Anterior cingulate cortex (tissue), 58 donors: Measurements from ENCODE around the gene METTL16.
"Not testable (repeated sequence)": the region's sequence is repeated elsewhere in the genome, so short reads cannot be mapped to it uniquely, and the experiment has no call there.

Source experiments
- DNase-seq, 58 donors: peaks; one replicate each; lab custom pipeline; 2025; lab: John Stamatoyannopoulos, UW

The METTL16 gene, protein sequence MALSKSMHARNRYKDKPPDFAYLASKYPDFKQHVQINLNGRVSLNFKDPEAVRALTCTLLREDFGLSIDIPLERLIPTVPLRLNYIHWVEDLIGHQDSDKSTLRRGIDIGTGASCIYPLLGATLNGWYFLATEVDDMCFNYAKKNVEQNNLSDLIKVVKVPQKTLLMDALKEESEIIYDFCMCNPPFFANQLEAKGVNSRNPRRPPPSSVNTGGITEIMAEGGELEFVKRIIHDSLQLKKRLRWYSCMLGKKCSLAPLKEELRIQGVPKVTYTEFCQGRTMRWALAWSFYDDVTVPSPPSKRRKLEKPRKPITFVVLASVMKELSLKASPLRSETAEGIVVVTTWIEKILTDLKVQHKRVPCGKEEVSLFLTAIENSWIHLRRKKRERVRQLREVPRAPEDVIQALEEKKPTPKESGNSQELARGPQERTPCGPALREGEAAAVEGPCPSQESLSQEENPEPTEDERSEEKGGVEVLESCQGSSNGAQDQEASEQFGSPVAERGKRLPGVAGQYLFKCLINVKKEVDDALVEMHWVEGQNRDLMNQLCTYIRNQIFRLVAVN

DNA sequence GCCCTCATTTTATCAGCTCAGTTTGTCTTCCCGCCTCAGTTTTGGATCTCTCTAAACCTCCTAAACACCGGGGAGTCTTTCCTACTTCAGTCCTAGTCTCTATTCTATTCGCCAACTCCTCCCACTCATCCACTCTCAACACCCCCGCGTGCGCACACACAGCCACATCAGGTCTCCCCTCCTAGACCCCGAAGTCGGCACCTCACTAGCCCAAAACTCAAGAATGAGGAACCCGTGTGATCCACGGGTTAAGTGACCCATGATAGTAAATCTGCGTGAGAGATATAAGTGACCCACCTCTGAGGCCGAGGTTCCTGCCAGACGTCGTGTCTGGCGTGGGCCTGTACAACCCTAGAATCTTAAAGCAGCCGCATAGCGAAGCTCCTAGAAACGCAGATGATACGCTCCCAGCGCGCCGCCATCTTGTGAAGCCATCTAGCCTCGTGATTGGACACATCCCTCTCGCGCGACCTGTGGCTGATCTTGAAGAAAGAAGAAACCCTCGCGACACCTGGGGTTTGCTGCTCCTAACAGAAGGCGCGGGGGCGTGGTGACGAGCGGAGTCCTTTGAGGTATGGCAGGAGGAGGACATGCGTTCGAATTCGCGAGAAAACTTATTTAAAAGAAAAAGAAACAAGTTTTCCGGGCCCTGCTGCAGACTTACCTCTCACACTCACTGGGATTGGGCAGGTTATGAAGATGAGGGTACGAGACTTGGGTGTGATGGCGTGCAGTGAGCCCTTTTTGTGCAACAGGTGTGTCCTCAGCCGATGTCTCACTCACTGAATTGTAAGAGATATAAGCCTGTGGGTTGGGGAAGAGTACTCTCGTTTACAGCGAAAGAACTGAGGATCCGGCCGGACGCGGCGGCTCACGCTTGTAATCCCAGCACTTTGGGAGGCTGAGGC lies at the start of gene METTL16:
METTL16 (minus strand) TSS at position 427 of the 908 bp plus-strand sequence. CDS start 9,557 bp downstream, outside the sequence.
- DNase-seq = peak; percentile 70 to 98 (median 91)

DNA sequence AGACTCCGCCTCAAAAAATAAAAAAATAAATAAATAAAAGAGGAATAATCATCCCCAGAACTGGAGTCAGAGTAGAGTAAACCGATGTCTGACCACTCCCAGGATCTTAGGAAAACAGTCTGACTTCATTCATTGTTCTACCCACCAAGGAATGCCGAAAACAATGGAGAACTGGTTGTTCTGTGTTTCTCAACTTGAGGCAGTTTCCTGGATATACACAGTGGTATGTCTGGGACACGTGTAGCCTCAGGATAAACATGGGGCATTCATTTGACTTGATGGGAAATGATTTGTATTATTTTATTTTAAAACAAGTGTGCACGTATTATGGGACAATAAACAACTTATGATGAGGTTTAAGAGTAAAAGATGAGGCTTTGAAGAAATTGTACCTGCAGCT lies 49.0 kb upstream of the METTL16 start:
- DNase-seq = no peak

DNA sequence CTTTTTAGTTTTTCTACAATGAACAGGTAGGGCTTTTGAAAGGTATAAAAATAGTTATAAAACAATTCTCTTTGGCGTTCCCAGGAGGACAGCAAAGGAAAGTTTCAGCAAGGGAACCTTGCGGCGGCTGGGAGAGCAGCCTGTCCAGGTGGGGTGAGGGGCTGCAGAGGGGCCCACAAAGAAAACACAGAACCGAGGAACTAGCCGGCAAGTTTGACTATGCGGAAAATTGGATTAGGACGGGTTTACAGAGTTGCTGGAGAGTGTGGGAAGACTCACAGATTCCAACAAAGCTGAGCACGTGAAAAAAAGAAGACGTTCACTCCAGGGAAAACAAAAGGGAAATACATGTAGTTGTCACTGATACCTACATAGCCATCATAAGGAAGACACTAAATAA lies 40.2 kb upstream of the METTL16 start:
- no peak for DNase-seq

DNA sequence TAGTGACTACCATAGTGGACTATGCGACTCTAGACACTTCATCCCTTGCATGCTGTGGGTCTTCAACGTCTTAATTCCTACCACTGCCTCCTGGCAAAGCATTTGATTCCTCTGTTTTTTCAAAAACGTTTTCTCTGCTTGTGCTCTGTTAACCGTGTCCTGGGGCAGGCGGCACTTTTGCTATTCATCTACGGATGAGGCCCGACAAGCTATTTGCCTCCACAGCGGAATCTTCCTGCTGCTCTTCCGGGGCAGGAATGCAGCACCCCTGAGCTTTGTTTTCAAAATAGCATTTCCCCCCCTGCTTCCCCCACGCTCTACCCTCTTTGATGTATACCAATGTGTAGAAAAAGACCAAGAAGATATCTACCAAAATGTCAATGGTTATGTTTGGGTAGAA lies 39.8 kb upstream of the METTL16 start:
- no peak for DNase-seq

DNA sequence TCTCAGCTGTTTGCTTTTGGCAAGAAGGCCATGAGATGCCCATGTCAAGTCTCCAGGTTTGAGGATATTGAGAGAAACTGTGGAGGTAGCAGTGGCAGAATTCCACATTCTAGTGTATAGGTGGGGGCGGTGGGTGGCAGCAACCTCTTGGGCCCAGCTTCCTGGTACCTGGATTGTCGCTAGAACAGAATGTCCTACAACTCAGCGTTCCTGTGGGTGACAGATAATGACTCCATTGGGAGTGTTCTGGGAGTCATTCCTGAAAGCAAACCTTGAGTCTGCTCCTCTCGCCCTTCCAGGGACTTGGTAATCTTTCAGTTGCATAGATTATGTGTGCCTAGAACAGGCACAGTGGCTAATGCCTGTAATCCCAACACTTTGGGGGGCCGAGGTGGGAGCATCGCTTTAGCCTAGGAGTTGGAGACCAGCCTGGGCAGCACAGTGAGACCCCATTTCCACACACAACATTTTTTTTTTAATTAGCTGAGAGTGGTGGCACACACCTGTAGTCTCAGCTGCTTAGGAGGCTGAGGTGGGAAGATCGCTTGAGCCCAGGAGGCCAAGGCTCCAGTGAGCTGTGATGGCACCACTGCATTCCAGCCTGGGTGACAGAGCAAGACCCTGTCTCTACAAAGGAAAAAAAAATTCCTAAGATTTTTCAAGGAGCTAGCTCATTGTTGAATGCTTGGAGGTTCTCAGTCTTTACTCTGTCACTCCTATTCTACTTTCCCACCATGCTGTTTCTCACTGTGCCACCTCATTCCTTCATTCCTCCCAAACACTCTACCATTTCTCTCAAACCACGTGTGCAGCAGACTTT lies 37.9 kb upstream of the METTL16 start:
- no peak for DNase-seq

DNA sequence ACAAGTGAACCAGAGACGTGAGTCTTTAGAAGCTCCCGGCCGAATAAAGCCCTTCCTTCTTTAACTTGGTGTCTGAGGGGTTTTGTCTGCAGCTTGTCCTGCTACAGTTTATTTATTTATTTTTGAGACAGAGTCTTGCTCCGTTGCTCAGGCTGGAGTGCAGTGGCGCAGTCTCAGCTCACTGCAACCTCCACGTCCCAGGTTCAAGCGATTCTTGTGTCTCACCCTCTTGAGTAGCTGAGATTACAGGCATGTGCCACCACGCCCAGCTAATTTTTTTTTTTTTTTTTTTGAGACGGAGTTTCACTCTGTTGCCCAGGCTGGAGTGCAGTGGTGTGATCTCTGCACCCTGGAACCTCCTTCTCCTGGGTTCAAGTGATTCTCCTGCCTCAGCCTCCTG lies 36.3 kb upstream of the METTL16 start:
- DNase-seq = not testable (repeated sequence)

DNA sequence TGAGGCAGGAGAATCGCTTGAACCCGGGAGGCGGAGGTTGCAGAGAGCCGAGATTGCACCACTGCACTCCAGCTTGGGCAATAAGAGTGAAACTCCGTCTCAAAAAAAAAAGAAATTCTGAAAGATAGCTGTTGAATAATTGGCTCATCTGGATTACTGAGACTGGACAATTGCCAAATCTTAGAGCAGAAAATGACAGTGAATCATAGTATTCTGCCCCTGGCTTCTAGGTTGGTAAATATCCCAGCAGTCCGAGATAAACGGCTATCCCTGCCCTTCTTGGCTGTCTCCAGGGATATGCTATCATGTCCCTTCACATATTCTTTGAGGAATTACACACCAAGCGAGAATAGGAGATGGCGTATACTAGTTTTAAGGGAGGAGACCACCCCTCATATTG lies 35.5 kb upstream of the METTL16 start:
- DNase-seq = peak in 1 of 58 donors; percentile 4

DNA sequence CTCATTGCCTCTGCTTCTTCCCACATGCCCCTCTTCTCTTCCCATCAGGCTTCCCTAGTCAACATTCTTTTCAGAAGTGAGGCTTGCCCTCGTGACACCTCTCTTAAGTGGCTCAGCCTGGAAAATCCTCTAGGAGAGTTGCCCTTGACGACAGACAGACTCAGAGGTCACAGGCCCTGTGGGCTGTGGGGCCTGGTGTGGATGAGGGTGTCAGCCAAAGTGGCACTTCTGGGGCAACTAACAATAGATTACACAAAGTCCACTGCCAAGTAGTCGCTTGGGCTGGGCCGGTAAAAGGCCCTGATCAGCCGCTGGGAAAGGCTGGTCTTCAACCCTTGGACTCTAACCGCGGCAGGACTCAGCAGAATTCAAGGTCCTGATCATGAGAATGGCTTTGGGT lies 33.7 kb upstream of the METTL16 start:
- DNase-seq = no peak

DNA sequence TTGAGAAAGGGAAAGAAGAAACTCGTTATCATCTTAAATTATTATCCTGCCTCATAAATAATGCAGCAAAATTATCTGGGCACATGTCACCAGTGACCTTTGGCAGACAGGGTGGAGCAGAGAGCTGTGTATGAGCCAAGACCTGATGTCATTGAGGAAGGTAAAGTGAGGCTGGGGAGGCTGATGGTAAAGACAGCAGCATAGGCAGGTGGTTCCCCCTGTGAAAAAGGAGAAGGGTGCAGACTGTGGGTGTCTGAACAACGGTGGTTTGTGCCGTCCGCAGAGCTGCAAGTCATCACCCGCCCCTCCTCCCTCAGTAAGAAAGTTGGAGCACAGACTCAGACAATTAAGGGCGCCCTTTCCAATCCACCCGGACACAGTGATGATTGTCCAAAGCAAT lies 30.8 kb upstream of the METTL16 start:
- peak in 17 of 58 donors; percentile 1 to 57 (median 14) for DNase-seq

DNA sequence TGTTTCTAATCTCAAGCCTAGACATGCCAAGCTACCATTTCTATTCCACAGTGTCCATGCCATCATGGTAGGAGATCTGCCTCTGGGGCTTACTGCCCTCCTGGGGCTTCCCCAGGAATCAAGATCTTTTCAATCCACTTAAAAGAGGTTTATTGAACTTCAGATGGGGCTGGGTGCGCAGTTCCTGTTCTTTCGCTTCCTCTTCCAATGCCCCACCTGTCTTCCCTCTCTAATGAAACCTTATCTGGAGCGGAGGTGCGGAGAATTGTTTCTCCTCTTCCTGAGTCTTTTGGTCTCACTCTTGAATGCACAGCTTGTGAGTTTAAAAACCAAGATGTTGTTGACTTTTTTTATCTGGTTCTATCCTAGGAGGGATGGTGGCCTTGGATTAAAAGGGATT lies 30.4 kb upstream of the METTL16 start:
- no peak for DNase-seq

DNA sequence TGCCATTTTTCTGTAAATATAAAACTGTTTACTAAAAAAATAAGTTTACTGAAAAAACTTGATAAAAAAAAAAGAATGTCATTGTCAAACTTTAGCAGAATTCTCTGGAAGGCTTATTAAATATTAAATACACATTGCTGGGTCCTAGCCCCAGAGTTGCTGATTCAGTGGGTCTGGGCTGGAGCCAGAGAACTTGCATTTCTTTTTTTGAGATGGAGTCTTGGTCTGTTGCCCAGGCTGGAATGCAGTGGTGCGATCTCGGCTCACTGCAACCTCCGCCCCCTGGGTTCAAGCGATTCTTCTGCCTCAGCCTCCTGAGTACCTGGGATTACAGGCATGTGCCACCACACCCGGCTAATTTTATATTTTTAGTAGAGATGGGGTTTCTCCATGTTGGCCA lies 25.9 kb upstream of the METTL16 start:
- DNase-seq = peak in 1 of 58 donors; percentile 44

DNA sequence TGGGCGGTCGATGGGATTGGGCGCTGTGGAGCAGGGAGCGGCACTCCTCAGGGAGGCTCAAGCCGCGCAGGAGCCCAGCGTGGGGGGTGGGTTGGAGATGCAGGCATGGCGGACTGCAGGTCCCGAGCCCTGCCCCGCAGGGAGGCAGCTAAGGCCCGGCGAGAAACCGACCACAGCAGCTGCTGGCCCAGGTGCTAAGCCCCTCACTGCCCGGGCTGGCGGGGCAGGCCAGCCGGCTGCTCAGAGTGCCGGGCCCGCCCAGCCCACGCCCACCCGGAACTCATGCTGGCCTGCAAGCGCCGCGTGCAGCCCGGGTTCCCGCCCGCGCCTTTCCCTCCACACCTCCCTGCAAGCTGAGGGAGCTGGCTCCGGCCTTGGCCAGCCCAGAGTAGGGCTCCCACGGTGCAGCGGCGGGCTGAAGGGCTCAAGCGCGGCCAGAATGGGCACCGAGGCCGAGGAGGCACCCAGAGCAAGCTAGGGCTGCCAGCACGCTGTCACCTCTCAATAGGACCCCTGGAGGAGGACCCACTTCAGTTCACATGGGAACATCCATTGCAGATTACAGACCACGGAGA lies 20.5 kb upstream of the METTL16 start:
- no peak for DNase-seq

DNA sequence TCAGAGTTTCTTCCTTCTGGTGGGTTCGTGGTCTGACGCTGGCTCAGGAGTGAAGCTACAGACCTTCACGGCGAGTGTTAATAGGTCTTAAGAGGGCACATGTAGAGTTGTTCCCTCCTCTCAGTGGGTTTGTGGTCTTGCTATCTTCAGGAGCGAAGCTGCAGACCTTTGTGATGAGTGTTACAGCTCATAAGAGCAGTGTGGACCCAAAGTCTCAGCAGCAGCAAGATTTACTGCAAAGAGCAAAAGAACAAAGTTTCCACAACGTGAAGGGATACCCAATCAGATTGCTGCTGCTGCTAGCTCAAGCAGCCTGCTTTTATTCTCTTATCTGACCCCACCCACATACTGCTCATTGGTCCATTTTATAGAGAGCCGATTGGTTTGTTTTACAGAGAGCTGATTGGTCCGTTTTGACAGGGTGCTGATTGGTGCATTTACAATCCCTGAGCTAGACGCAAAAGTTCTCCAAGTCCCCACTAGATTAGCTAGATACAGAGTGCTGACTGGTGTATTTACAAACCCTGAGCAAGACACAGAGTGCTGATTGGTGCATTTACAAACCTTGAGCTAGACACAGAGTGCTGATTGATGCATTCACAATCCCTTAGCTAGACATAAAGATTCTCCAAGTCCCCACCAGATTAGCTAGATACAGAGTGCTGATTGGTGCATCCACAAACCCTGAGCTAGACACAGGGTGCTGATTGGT lies 19.7 kb upstream of the METTL16 start:
- DNase-seq = not testable (repeated sequence)

DNA sequence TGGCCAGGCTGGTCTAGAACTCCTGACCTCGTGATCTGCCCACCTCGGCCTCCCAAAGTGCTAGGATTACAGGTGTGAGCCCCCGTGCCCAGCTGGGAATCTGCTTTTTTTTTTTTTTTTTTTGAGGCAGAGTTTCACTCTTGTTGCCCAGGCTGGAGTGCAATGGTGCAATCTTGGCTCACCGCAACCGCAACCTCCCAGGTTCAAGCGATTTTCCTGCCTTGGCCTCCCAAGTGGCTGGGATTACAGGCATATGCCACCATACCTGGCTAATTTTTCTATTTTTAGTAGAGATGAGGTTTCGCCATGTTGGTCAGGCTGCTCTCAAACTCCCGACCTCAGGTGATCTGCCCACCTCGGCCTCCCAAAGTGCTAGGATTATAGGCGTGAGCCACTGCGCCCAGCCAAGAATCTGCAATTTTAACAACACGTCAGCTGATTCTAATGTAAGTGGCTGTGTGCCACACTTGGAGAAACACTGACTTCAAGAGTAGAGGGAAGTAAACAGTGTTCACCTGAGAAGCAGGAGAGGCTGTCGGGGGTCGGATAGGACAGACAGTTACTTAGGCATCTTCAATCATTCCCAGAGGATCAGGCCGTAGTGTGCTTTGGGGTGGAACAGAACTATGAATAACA lies 10.2 kb upstream of the METTL16 start:
- DNase-seq = not testable (repeated sequence)

DNA sequence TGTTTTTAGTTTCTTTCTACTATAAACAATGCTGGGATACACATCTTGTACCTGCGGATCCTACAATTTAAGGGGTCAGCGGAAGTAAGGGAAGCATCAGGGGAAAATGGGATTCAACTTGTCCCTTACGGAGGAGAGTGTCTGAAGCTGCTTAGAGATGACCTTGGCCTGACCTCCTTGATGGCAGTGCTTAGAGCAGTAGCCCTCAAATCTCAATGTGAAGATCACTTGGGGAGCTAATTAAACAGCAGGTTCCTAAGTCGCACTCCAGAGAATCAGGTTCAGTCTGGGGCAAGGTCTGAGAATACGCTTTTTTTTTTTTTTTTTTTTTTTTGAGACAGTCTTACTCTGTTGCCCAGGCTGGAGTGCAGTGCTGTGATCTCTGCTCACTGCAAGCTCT lies 9.6 kb upstream of the METTL16 start:
- DNase-seq = no peak

DNA sequence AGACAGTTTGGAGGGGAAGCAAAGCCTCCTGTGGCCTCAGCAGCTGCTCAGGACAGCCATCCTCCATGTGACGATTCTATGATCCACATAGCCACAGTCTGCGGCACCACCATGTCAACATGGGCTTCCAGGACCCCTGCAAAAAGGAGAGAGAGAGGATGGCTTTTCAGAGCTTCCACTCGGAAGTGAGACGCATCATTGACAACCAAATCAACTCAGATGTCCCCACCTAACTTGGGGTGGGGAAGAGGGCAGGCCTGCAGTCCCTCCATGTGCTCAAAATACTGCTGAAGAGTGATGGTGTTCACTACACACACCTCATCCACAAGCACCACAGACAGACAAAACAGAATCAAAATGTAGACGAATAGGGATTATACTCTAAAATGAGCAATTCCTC lies 5.9 kb upstream of the METTL16 start:
- DNase-seq = no peak

DNA sequence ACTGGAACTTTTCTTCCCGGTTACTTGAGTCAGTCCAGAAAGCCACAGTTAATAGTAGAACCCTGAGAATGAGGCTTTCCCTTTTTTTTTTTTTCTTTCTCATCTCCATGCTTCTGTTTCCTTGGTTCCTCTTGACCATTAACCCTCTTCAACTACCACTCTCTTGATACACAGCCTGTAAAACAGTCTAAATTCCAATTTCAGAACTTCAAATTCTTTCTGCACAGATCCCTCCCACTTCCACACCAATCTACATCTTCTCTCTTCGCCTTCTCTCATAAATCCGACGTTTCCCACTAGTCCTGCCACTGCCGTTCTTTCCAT lies 588 bp downstream of the METTL16 start:
- DNase-seq = peak in 1 of 58 donors; percentile 67

DNA sequence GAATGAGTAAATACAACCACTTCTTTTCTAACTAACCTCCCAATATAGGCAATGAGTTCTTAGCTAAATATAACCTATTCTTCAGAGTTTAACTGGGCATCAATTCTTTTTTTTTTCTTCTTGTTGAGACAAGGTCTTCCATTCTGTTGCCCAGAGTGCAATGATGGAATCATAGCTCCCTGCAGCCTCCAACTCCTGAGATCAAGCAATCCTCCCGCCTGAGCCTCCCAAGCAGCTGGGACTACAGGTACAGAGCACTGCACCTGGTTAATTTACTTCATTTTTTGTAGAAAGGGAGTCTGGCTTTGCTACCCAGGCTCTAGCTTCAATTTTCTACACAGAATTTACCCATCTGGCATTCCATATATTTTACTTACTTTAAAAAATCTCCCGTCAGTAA lies 1.1 kb downstream of the METTL16 start:
- DNase-seq = no peak

DNA sequence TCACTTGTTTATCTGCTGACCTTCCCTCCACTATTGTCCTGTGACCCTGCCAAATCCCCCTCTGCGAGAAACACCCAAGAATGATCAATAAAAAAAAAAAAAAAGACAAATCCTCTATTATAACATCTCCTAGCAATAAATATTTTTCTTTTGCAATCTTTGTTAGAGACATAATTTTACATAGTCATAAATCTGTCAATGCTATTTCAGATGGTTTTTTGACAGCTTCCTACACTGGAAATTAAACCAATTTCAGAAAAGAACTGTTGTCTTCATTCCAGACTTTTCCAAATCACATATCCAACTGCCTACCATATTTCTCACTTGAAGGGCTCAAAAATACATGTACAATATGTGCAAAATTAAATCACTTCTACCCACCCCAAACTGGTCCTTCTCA lies 3.7 kb downstream of the METTL16 start:
- DNase-seq = no peak
